COR-L47 (cell line): ENCODE results near the gene DHX29.

Experiments
- DNase-seq: peaks from one replicate; lab custom pipeline; 2025; lab: John Stamatoyannopoulos, UW

The DHX29 gene

GRCh38 chr5:55316837-55317236, 9.3 kb upstream of the DHX29 start:
- no peak for DNase-seq

GRCh38 chr5:55316289-55316688, 8.8 kb upstream of the DHX29 start:
- DNase-seq, result no peak

DNA sequence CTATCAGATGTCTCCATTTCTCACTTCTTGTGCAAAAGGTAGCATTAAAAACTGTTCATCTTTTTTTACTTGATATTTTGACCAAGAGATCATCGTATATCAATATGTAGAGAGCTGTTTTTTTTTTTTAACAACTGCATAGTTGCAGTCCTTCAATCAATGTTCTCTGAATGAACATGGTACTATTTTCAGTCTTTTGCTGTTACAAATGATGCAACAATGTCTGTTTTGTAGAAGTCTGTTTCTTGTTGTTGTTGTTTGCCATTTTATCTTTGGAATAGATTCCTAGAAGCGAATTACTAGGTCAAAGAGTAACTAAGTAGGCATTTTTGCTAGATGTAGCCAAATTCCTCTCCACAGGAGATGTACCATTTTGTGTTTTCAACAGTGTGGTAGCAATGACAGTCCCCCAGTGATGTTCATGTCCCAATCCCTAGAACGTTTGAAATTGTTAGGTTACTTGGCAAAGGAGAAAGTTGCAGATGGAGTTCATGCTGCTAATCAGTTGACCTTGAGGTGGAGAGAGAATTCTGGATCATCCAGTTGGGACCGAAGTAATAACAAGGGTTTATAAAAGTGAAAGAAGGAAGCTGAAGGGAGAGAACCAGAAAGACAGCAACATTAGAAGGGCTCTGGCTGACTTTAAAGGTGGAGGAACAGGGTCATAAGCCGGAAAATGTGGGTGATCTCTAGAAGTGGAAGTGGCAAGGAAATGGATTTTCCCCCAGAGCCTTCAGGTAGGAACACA, 6.5 kb upstream of the DHX29 start:
- DNase-seq, result no peak

DNA sequence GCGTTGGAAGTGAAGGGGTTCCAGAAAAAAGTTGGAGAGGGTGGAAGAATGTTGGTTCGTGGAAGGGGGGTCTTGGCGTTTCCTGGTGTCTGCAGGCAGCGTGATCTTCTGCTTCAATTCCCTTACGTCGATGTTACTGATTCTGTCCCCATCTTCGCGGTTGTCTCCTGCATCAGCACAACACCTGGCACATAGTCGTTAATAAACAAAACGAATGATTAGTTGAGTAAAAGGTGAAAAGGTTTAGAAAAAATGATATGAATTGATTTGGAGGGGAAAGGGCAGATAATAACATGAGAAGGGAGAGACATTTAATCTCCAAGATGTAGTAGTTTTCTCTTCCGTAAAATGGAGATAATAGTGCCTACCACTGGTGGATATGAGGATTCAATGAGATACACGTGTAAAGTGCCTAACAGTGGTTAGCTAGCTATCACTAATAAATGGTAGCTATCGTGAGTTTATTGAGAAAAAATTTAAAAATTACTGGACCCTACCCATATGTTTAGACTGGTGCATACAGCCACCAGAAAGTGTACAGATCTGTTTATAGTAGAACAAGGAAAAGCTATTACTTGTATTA, 851 bp upstream of the DHX29 start:
- DNase-seq, result peak; percentile 12

GRCh38 chr5:55306641-55307382, 682 bp downstream of the DHX29 start:
- DNase-seq, result no peak

GRCh38 chr5:55305345-55305744, 2.1 kb downstream of the DHX29 start:
- no peak for DNase-seq

- no peak for DNase-seq
Measured at GRCh38 chr5:55304584-55304983, 2.9 kb downstream of the DHX29 start.

- DNase-seq, result no peak
Measured at GRCh38 chr5:55303238-55303690, 4.2 kb downstream of the DHX29 start.

DNA sequence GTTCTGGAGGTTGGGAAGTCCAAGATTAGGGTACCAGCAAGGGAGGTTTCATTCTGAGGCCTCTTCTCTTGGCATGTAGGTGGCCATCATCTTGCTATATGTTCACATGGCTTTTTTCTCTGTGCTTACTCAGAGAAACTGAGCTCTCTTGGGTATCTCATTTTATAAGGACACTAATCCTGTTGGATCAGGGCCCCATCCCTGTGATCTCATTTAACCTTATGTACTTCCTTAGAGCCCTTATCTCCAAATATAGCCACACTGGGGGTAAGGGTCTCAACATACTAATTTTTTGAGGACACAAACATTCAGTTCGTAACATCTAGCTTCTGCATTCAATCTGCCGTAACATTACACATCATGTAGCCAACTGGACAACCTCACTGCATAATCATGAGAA, 6.6 kb downstream of the DHX29 start:
- DNase-seq, result no peak

- DNase-seq, result no peak
Measured at GRCh38 chr5:55294935-55295334, 12.6 kb downstream of the DHX29 start.

DNA sequence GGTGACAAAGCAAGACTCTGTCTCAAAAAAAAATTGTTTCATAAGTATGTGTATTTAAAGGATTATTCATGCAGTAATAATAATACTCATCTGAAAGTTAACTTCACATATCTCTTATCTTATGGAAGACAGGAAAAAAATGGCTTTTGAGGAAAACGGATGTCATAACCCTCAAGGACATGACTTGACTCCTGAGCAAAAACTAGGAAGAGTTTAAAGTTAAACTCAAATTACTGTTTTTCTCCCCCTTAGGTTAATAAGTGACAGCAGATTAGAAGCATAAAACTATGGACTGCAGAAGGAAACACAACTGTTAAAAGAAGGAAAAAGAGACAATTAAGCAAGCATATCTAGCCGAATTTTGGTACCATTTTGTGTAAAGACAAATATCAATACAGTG, 16.5 kb downstream of the DHX29 start:
- DNase-seq, result no peak

GRCh38 chr5:55289808-55290207, 17.7 kb downstream of the DHX29 start:
- no peak for DNase-seq

- DNase-seq, result no peak
Measured at GRCh38 chr5:55286411-55286933, 21.0 kb downstream of the DHX29 start.

GRCh38 chr5:55278778-55279177, 28.7 kb downstream of the DHX29 start:
- no peak for DNase-seq

- no peak for DNase-seq
Measured at GRCh38 chr5:55276771-55277170, 30.7 kb downstream of the DHX29 start.

- DNase-seq, result no peak
Measured at GRCh38 chr5:55258339-55258738, 49.2 kb downstream of the DHX29 start.

DNA sequence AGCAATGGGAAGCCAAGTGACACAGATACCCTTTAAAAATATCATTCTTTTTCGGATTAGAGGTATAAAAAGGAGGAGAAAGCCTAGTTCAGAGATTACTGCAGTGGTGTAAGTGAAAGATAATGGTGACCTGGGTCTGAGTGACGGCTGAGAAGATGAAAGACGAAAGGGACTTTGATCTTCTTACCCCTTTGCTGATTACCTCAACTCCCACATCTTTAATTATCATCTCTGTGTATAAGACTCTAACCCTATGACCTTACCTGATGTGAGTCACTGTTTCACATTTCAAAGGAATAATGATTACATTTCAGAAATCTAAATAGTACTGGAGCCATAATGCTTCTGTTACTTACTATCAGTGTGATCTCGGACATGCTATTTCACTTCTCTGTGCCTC, 52.7 kb downstream of the DHX29 start:
- no peak for DNase-seq

DNA sequence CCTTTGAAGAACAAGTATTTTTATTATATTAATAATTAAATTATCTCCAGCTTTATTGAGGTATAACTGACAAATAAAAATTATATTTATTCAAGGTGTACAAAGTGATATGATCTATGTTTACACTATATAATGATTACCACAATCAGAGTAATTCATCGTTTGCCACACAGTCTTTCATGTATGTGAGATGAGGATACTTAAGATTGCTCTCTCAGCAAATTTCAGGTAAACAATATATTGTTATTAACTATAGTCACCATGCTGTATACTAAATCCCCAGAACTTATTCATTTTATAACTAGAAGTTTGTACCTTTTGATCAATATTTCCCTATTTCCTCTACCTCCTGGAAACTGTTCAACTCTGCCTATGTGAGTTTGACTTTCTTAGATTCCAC, 57.4 kb downstream of the DHX29 start:
- DNase-seq, result no peak

GRCh38 chr5:55241746-55242145, 65.7 kb downstream of the DHX29 start:
- DNase-seq, result peak; percentile 9

DNA sequence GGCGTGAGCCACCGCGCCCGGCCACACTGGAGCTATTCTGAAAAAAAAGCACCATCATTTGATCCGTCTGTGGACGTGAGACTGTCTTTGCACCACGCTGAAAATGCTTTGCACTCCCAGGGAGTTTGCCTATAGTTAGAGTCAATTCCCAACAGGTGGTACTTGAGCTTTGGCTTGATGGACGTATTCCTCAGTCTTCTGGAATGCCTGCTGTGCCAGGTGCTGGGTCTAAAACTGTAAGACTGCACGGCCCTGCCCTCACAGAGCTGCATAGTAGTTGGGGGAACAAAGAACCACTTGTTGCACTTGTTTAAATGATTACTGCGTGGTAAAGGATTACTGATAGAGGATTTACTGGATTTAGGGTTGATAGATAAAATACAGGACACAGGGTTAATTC, 70.7 kb downstream of the DHX29 start:
- DNase-seq, result no peak

GRCh38 chr5:55234121-55234700, 73.3 kb downstream of the DHX29 start:
- no peak for DNase-seq
